DOHH2 (cell line): Measurements from ENCODE around the gene KNG1.

Source experiments
- H3F3A ChIP-seq: fragments of 200-600 bp; sonication (generic), shearing (Covaris generic); 2 replicates; pipeline ENCODE4 v1.6.0; 2016; ENCODE audit warnings: antibody characterized with exemption, mild to moderate bottlenecking; ENCODE audit not compliant: control insufficient read depth, insufficient read depth
- H3K27ac ChIP-seq: fragments of 200-600 bp; sonication (generic); 2 replicates; pipeline ENCODE4 v1.5.1; 2014; ENCODE audit warnings: low read depth, mild to moderate bottlenecking, low read length, moderate library complexity
- H3K27me3 ChIP-seq: fragments of 200-600 bp; sonication (generic); 2 replicates; pipeline ENCODE4 v1.6.1; 2014; ENCODE audit warnings: mild to moderate bottlenecking, low read length, mixed read lengths; ENCODE audit not compliant: control insufficient read depth
- H3K36me3 ChIP-seq: fragments of 200-600 bp; sonication (generic); 2 replicates; pipeline ENCODE4 v1.6.1; 2014; ENCODE audit warnings: mild to moderate bottlenecking, low read length, moderate library complexity, mixed read lengths; ENCODE audit not compliant: control insufficient read depth
- H3K4me1 ChIP-seq: fragments of 200-600 bp; sonication (generic); 2 replicates; pipeline ENCODE4 v1.6.1; 2014; ENCODE audit warnings: mild to moderate bottlenecking, low read length, mixed read lengths; ENCODE audit not compliant: control insufficient read depth
- H3K4me2 ChIP-seq: fragments of 200-600 bp; sonication (generic); 2 replicates; pipeline ENCODE4 v1.6.0; 2014; ENCODE audit warnings: mild to moderate bottlenecking, low read length, moderate library complexity
- H3K4me3 ChIP-seq: fragments of 200-600 bp; sonication (generic); 2 replicates; pipeline ENCODE4 v1.5.1; 2014; ENCODE audit warnings: mild to moderate bottlenecking, low read length, mixed read lengths
- H3K79me2 ChIP-seq: fragments of 200-600 bp; sonication (generic); 2 replicates; pipeline ENCODE4 v1.6.1; 2014; ENCODE audit warnings: mild to moderate bottlenecking, low read length, mixed read lengths; ENCODE audit not compliant: control insufficient read depth
- H3K9me2 ChIP-seq: fragments of 200-600 bp; sonication (generic); replicated peaks from 2 replicates; pipeline ENCODE4 v1.6.1; 2014; ENCODE audit warnings: mild to moderate bottlenecking, low read length, mixed read lengths; ENCODE audit not compliant: control insufficient read depth
- H3K9me3 ChIP-seq: fragments of 200-600 bp; sonication (generic); 2 replicates; pipeline ENCODE4 v1.6.1; 2014; ENCODE audit warnings: antibody characterized with exemption, low read length, mixed read lengths; ENCODE audit not compliant: control insufficient read depth, insufficient read depth
- H4K20me1 ChIP-seq: fragments of 200-600 bp; sonication (generic); 2 replicates; pipeline ENCODE4 v1.6.0; 2014; ENCODE audit warnings: low read depth, mild to moderate bottlenecking, antibody characterized with exemption, low read length, moderate library complexity; ENCODE audit not compliant: control insufficient read depth, insufficient read depth
- EZH2phosphoT487 ChIP-seq: fragments of 200-600 bp; sonication (generic); IDR thresholded peaks from 2 replicates; pipeline ENCODE4 v1.6.1; 2017; ENCODE audit warnings: borderline replicate concordance, mild to moderate bottlenecking, antibody characterized with exemption, low read length, moderate library complexity, mixed read lengths
- TF ChIP-seq, protein P1 (sequence below): fragments of 200-600 bp; sonication (generic); IDR thresholded peaks from one replicate; pipeline ENCODE4 v1.5.1; 2014; ENCODE audit warnings: antibody characterized with exemption, mild to moderate bottlenecking, low read depth, low read length; ENCODE audit not compliant: poor library complexity, severe bottlenecking

Gene KNG1

DNA sequence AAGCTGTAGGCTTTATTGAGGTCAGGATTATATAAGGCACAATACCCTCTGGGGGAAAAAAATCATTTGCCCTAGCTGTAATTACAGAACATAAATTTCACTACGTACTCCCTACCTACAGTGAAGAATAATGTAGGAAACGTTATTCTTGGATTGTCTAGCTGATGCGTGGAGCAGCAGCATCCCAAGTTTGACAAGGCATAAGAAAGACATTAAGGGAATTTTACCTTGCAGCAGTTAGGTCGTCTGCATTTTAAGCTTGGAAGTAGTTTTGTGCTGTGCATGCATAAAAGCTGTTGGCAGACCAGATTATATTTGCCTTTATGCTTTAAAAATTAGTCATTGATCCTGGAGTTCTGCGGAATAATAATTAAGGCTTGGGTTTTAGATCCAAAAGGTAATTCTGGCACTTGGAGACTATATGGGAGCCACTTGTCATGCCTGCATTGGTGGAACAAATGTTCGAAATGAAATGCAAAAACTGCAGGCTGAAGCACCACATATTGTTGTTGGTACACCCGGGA is 68.4 kb downstream of the KNG1 start:
- Histone ChIP-seq H3K4me1 (peaks cover 52% of the 10 kb centered on the region), H4K20me1 (peaks cover 50% of the 10 kb centered on the region), H3K27ac (peak overlapping the region; percentile 94)

DNA sequence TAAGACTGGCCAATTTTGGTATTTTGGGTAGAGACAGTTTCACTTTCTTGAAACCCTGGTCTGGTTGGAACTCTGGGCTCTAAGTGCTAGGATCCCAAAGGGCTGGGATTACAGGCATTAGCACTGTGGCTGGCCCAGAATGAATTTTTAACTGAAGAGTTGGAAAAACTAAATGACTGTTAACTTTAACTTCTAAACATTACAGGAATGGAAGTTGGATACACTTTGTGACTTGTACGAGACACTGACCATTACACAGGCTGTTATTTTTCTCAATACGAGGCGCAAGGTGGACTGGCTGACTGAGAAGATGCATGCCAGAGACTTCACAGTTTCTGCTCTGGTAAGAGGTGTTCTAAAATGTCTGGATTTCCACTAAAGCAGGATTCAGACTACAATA is 69.8 kb downstream of the KNG1 start:
- H3K36me3 ChIP-seq = peaks cover 91% of the 10 kb centered on the region
- peaks cover 49% of the 10 kb centered on the region for H3K4me1 ChIP-seq
- TF ChIP-seq EZH2phosphoT487 = no peak
- no peaks in the 10 kb centered on the region for H3K9me3 ChIP-seq
- H3F3A ChIP-seq = peaks cover 94% of the 10 kb centered on the region
- peak overlapping the region; percentile 94; the same call in 1 of the 2 replicates for H3K27ac ChIP-seq
- H3K4me3 ChIP-seq = peak overlapping the region; percentile 94
- peaks cover 59% of the 10 kb centered on the region for H3K79me2 ChIP-seq
- H3K4me2 ChIP-seq = peak overlapping the region; percentile 89
- no peaks in the 10 kb centered on the region for H3K9me2 ChIP-seq
- H4K20me1 ChIP-seq = peaks cover 50% of the 10 kb centered on the region
- peaks cover 3% of the 10 kb centered on the region; the same call in 1 of the 2 replicates for H3K27me3 ChIP-seq

More for the DNA sequence above, 68.4 kb downstream of the KNG1 start:
- Histone ChIP-seq H3K9me3 (no peaks in the 10 kb centered on the region), H3K27me3 (peaks cover 3% of the 10 kb centered on the region; the same call in 1 of the 2 replicates), H3K4me2 (peak overlapping the region; percentile 89), H3K79me2 (peaks cover 62% of the 10 kb centered on the region), H3K36me3 (peaks cover 79% of the 10 kb centered on the region), H3K4me3 (peak overlapping the region; percentile 94), H3K9me2 (no peaks in the 10 kb centered on the region), H3F3A (peaks cover 88% of the 10 kb centered on the region)
- no peak for TF ChIP-seq EZH2phosphoT487
- TF ChIP-seq, protein P1, sequence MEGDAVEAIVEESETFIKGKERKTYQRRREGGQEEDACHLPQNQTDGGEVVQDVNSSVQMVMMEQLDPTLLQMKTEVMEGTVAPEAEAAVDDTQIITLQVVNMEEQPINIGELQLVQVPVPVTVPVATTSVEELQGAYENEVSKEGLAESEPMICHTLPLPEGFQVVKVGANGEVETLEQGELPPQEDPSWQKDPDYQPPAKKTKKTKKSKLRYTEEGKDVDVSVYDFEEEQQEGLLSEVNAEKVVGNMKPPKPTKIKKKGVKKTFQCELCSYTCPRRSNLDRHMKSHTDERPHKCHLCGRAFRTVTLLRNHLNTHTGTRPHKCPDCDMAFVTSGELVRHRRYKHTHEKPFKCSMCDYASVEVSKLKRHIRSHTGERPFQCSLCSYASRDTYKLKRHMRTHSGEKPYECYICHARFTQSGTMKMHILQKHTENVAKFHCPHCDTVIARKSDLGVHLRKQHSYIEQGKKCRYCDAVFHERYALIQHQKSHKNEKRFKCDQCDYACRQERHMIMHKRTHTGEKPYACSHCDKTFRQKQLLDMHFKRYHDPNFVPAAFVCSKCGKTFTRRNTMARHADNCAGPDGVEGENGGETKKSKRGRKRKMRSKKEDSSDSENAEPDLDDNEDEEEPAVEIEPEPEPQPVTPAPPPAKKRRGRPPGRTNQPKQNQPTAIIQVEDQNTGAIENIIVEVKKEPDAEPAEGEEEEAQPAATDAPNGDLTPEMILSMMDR = no peak

DNA sequence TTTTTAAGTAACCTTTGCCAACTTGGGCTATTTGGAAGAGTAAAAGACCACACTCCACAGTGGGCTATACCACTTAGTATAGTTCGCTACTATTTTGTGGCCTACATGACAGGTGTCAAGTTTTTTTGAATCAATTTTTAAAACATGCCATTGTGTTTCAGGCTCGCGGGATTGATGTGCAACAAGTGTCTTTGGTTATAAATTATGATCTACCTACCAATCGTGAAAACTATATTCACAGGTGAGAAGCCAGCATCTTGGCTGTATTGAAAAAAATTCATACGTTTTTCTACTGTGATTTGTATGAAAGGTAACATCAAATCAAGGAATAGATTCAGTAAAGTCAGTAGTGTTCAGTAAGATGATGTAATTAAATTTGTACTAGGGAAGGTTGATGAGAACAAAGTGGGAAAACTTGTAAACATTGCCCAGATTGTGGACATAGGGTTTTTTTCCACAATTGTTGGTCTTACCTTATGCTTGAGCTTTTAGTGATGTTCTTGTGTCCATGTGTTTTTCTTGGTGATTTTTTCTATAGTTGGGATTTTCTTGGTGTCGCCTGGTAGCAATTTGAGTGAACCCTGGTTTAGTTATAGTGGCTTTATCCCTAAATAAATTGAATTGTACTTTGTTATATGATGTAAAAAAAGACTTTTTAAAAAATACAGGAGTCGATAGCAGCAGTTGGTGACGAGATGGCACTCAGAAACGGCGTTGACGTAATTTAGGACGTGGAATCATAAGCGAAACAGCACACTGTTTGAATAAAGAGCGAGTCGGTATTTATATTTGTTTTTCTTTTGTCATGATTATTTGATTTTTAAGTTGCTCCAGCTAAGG is 70.7 kb downstream of the KNG1 start:
- H3K27me3 ChIP-seq = peaks cover 3% of the 10 kb centered on the region; the same call in 1 of the 2 replicates
- TF ChIP-seq, protein P1 = no peak
- TF ChIP-seq EZH2phosphoT487 = no peak
- H3K36me3 ChIP-seq = peaks cover 96% of the 10 kb centered on the region
- peaks cover 42% of the 10 kb centered on the region for H3K4me1 ChIP-seq
- H3F3A ChIP-seq = peaks cover 95% of the 10 kb centered on the region
- H3K79me2 ChIP-seq = peaks cover 51% of the 10 kb centered on the region
- peak overlapping the region; percentile 94 for H3K4me3 ChIP-seq
- peaks cover 50% of the 10 kb centered on the region for H4K20me1 ChIP-seq
- H3K27ac ChIP-seq = peak overlapping the region; percentile 3; the same call in 1 of the 2 replicates
- peak overlapping the region; percentile 89 for H3K4me2 ChIP-seq
- H3K9me2 ChIP-seq = no peaks in the 10 kb centered on the region
- no peaks in the 10 kb centered on the region for H3K9me3 ChIP-seq
